DMS153 (cell line): Measurements from ENCODE around the gene KRTAP10-10.
"Not testable (repeated sequence)": the region's sequence is repeated elsewhere in the genome, so short reads cannot be mapped to it uniquely, and the experiment has no call there.

Experiments used
- DNase-seq: peaks from one replicate; lab custom pipeline; 2025; lab: John Stamatoyannopoulos, UW

KRTAP10-10 gene, protein sequence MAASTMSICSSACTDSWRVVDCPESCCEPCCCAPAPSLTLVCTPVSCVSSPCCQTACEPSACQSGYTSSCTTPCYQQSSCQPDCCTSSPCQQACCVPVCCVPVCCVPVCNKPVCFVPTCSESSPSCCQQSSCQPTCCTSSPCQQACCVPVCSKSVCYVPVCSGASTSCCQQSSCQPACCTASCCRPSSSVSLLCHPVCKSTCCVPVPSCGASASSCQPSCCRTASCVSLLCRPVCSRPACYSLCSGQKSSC

DNA sequence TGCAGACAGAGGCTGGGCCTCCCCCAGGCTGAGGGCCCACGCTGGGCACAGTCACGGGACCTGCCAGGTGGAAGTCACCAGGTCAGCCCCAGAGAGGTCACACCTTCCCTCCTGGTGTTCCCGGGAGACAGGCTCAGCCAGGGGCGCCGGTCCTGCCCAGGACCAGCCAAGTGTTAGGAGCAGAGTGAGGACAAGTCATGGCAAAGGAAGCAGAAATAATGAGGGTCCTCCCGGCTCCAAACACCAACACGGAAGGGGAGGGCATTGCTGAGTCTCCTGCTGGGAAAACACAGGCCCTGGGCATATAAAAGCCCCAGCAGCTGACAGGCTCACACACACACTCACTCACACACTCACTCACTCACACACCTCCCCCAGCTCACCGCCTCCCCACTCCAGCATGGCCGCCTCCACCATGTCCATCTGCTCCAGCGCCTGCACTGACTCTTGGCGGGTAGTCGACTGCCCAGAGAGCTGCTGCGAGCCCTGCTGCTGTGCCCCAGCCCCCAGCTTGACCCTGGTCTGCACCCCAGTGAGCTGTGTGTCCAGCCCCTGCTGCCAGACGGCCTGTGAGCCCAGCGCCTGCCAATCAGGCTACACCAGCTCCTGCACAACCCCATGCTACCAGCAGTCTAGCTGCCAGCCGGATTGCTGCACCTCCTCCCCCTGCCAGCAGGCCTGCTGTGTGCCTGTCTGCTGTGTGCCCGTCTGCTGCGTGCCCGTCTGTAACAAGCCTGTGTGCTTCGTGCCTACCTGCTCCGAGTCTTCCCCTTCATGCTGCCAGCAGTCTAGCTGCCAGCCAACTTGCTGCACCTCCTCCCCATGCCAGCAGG, at the start of gene KRTAP10-10:
Gene KRTAP10-10, plus strand, starts transcription at position 339 of the 833 bp plus-strand sequence. Its CDS starts 62 bp downstream, at position 401.
- no peak for DNase-seq

DNA sequence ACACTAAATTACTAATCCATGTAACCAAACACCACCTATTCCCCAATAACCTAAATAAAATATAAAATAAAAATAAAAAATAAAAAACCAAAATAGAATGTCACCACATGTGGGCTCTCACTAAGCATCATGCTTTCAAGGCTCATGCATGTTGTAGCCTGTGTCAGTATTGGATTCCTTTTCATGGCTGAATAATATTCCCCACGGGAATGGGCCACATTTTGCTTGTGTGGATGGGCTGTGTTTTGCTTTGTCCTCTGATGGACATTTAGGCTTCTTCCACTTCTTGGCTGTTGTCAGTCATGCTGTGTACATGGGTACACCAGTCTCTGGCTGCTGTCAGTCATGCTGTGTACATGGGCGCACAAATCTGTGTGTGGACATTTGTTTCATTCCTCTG, 48.1 kb upstream of the KRTAP10-10 start:
- no peak for DNase-seq

DNA sequence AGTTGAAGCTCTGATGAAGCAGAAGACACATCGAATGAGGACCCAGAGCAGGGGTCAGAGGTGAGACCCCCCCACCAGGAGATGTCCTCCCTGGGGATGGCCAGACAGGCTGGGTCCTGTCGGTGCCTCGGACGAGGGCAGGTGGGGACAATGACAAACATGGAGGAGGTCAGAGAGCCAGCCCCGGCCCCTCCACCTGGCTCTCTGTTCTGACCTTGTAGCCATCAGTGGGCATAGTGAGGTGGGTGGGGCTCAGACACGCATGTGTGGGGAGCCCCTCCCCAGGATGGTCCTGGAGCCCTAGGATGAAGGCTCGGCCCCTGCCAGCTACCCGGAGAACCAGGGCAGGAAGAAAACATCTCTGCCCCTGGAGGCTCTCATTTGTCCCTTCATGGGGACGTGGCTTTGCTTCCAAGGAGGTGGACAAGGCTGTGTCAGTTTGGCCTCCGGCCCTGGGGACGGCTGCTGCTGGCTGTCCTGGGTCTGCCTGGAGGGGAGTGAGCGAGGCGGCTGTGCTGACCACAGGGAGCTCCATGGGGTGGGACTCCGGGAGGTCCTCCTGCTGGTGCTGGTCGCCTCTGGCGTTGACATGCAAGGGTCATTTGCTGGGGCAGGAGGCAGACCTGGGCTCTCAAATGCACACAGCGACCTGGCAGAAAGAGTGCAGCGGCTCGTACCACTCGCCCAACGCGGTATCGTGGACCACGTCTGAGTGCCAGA, 47.4 kb upstream of the KRTAP10-10 start:
- DNase-seq = no peak

DNA sequence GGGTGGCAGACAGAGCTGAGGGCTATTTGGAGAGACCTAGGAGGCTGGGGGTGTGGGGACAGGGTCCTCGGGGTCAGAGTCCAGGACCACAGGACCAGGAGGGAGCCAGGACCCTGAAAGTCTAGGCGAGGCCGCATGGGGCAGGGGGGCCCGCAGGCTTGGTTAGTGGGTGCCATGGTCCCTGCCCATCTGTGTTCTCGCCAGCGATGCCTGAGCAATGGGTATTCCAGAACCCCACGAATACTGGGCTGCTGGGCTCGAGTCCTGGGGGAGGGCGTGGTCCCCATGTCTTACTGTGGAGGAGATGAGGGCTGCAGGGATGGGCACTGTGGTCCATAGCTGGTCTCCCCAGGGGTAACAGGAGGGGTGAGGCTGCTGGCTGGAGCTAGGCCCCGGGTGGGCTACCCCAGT, 46.8 kb upstream of the KRTAP10-10 start:
- no peak for DNase-seq

DNA sequence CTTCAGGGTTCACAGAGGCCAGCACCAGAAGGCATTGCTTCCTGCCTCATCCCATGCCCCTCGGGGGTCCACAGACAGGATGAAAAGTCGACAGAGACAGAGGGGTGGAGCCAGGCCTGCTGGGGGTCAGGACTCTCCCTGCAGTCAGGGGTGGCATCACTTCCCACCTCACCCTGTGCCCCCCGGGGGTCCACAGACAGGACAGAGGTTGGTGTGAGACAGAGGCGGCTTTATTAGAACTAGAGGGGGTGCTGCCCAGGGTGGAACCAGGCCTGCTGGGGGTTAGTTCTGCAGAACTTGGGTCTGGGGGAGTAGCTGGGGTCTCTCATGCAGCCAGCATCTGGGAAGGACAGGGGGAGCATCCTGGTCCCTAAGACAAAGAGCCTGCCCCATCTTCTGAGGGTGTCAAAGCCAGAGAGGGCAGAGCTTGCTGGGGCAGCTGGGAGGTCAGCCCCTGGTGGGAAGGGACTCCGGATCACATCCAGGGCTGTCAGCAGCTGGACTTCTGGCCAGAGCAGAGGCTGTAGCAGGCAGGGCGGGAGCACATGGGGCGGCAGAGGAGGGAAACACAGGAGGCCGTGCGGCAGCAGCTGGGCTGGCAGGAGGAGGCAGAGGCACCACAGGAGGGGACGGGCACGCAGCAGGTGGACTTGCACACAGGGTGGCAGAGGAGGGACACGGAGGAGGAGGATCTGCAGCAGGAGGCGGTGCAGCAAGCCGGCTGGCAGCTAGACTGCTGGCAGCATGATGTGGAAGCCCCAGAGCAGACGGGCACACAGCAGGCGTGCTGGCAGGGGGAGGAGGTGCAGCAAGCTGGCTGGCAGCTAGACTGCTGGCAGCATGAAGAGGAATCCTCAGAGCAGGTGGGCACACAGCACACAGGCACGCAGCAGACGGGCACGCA, 46.0 kb upstream of the KRTAP10-10 start:
- DNase-seq = not testable (repeated sequence)

DNA sequence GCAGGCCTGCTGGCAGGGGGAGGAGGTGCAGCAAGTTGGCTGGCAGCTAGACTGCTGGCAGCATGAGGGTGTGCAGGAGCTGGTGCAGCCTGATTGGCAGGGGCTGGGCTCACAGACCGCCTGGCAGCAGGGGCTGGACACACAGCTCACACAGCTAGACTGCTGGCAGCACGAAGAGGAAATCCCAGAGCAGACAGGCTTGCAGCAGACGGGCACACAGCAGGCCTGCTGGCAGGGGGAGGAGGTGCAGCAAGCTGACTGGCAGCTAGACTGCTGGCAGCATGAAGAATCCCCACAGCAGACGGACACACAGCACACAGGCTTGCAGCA, 45.4 kb upstream of the KRTAP10-10 start:
- DNase-seq = not testable (repeated sequence)

DNA sequence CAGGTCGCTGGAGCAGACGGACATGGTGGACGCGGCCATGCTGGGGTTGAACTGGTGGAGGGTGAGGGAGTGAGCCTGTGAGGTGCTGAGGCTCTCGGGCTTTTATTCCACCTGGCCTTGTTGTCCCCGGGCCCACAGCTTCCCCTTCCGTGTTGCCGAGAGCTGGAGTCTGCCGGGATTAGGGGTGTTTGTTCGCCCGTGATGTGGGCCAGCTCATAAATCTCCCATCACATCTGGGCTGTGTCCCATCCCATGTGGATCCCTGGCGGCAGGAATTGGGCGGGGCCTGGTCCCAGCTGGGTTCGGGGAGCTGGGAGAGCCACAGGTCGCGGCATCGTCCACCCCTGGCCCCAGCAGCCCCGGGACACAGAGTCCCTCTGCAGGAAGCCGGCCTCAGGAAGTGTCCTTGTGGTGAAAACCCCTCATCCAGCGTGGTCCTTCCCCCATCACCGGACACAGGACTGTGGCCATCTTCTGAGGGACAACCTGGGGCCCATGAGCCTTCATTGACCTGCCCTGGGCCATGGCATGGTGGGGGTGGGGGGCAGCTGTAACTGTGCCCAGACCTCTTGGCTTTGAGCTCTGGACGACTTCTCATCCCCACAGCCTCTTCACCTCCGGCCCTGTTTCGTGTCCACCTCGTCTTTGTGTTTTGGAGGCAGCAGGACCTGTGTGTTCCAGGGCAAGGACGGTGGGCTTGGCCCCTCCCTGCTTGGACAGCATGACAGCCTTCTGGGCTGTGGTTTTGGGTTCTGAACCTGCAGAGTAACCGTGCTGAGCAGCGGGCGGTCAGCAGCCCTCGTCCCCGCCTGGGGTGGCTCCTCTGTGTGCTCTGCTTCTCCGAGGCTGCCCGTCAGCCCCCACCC, 44.5 kb upstream of the KRTAP10-10 start, which contains the start of gene KRTAP10-6:
Gene KRTAP10-6, minus strand, starts transcription at position 60 of the 866 bp plus-strand sequence. Its CDS starts 21 bp downstream, at position 39.
- DNase-seq = no peak

DNA sequence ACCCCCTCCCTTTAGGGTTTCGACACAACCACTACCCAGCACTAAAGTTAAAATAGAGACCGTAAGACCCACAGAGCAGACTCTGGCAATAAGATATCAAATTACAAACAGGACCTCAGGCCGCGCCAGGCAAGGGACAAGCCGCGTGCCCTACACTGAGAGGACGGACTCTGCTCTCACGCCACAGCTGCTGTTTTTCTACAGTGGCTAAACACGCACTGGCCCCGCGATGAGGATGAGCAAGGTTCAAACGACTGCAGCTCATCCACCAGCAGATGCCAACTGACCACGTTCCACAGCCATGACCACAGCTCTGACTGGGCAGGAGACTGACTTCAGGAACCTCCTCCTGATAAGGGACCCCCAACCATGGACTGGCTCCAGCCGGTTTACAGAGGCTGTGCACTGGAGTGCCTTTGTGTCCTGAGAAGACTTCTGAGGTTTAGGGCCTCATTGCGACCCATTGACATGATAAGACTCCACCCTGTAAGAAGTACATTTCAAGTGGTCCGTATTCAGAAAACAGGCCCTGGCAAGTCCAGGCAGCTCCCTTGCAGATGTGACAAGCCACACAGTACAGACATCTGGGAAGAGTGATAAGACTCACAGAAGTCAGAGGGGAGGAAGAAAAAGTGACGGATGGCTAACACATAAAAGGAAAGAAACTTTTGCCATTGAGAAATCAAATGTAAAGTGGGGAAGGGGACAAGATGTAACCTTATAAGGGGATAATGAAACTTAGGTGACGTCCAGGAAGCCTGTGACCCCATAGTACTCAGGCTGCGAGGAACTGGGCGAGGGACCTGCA, 43.4 kb upstream of the KRTAP10-10 start:
- DNase-seq = no peak

DNA sequence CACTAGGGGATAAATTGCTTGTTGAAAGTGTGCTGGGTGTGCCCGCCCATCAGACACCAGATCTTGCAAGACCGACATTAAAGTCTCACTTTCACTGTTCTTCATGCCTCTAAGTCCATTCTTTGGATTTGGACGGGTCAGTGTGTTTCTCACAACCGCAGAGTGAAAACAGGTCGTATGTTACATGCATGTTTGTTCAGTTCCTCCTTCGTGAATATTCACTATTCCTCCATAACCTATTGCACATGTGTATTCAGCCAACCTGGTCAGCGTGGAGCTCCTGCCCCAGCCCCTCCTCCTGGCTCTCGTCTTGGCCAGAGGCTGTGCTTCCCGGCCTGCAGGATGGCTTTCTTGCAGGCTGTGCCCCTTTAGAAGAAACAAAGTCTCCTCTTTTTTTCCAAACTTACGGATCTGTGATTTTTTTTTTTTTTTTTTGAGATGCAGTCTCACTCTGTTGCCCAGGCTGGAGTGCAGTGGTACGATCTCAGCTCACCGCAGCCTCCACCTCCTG, 42.7 kb upstream of the KRTAP10-10 start:
- DNase-seq = no peak

DNA sequence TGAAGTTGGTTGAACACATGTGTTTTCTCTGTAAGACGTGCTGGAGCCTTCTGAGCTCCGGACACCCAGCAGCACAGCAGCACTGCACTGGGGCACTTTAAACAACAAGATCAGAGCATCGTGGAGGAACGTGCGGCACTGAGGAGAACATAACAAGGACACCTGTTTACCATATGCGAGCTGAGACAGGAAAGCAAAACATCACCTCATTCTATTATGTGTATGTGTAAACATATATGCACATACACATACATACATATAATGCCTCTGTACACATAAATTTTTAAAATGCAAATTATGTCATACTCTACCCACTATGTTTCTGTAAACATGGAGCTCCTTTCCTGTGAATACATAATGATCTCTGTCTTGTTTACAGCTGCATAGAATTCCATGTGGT, 41.6 kb upstream of the KRTAP10-10 start:
- no peak for DNase-seq

DNA sequence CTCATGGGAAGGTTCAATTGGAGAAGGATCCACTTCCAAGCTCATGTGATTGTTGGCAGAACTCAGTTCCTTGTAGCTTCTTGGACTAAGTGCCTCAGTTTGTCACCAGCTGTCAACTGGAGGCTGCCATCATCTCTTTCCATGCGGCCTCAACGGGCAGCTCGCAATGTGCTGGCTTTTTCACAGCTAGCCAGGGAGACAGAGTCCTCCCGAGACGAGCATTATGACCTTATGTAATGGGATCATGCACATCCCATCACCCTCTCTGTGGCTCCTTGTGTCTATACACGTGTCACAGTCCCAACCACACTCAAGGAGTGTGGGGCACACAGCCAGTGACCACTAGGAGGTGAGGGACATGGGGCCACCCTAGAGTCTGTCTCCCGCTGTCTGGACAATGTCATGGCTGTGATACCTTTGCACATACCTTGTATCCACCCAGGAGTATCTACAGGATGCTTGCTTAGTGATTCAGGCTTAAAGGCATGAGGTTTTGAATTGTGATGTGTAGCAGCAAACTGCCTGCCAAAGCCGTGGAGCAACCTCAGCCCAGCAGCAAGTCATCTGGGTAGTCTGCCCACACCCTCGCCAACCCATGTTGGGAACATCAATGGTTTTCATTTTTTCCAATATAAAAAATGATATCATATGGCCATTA, 41.0 kb upstream of the KRTAP10-10 start:
- no peak for DNase-seq

DNA sequence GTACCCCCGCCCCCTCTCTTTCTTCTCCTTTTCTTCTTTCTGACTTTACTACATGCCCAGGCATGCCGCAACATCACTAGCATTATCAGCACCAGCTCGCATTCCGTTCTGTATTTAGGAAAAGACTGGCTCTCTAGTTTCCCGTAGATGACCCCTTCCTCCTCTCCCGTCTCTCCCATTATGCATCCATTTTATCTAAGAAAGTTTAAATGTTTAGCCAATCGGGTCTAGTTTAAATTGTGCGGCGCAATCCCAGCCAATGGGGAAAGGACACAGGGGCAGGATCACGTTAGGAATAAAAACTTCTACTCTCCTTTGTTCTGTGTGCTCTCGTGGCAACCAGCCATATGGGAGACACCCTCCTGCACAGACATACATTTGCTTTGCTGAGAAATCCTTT, 39.1 kb upstream of the KRTAP10-10 start:
- DNase-seq = no peak

DNA sequence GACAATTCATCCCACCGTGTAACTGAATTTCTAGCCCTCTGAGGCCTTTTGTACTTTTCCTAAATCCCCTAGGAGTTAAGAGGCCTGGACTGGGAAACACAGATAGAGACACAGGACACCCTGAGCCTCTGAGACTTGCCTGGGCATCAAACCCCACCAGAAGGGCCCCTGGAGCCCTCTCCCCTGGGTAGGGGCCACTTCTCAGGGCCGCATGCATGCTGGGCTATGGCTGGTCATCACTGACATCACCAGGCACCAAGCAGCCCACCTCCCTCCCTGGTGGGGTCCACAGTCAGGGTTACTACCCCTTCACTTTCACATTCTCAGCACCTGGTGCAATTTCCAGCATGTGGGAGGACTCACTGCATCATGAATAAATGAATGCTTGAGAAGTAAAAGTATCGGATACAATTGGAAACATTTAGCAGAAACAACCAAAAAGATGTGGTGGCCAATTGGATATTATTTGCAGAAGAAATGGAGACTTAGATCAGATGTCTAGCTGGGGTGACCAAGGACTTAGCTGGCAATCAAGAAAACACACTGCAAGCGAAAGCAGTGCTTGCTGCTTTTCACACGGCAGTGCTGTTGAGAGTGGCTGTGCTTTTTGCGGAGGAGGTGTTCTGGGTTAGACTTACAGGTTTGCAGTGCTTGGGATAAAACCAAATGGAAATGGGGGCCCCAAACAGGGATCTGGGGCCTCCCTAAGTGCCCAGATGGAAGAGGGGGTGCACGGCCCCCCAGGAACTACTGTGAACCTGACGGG, 37.7 kb upstream of the KRTAP10-10 start:
- DNase-seq = no peak

DNA sequence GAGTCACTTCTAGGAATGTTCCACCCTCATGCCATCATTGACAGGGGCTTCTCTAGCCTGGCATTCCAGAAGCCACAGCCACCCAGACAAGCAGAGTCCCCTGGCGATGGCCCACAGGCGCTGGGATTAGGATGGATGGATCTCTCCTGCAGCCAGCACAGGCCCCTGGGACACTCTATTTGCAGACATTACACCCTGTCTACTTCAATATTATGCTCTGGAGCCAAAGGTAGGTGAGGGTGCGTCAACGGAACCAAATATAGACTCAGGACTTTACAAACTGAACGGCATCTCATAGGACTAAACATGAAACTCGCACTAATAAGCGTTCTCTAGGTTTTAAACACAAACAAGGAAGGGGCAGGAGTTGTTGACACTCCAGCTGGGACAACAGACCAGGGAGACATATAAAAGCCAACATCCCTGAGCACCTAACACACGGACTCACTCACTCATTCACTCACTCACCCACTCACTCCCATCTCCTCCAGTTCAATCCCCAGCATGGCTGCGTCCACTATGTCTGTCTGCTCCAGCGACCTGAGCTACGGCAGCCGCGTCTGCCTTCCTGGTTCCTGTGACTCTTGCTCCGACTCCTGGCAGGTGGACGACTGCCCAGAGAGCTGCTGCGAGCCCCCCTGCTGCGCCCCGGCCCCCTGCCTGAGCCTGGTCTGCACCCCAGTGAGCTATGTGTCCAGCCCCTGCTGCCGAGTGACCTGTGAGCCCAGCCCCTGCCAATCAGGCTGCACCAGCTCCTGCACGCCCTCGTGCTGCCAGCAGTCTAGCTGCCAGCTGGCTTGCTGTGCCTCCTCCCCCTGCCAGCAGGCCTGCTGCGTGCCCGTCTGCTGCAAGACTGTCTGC, 36.8 kb upstream of the KRTAP10-10 start, which contains the start of gene KRTAP10-7:
Gene KRTAP10-7, plus strand, starts transcription at position 480 of the 861 bp plus-strand sequence. Its CDS starts 25 bp downstream, at position 505.
- DNase-seq = not testable (repeated sequence)

DNA sequence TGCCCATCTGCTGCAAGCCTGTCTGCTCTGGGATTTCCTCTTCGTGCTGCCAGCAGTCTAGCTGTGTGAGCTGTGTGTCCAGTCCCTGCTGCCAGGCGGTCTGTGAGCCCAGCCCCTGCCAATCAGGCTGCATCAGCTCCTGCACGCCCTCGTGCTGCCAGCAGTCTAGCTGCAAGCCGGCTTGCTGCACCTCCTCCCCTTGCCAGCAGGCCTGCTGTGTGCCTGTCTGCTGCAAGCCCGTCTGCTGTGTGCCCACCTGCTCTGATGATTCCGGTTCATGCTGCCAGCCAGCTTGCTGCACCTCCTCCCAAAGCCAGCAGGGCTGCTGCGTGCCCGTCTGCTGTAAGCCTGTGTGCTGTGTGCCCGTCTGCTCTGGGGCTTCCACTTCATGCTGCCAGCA, 36.1 kb upstream of the KRTAP10-10 start:
- not testable (repeated sequence) for DNase-seq

DNA sequence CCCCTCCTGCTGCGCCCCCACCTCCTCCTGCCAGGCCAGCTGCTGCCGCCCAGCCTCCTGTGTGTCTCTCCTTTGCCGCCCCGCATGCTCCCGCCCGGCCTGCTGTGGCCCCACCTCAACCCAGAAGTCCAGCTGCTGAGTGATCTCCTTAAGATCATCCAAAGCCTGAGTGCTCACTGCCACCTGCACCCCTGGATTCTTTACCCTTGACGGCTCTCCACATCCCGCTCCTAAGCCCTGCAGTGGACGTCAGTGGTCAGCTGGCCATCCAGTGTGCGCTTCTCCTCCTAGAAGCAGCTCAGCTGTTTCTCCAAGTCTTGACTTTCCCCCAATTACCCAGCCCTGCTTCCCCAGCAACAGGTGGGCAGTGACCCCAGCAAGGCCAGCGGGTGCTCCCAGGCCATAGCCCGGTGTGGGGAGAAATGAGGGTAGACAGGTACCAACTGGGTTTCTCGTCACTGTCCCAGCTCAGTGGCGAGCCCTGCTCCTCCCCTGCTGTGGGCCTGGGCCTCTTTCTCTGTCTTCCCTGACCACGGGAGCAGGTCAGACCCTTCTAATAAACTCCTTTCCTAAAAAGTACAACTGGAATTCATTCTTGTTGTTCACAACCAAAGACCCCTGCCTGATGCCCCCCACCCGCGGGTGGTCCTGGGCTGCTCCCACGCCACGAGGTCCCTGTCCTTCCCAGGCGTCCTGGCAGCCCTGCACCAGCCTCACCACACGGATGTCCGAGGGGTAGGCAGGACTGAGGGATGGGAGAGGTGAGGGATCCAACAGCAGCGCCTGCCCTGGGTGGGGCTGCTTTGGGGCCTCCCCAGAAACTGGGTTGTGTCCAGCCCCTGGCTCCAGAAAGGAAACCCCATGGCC, 35.3 kb upstream of the KRTAP10-10 start:
- DNase-seq = no peak
